SK-N-SH (cell line): ENCODE measurements around the gene ADGRE3. TPM values are rescaled to one million over a fixed set of nuclear protein-coding genes. Genes with fewer than 3 reads are reported as not detected.

ENCODE experiments used
- CTCF ChIA-PET: fragments of 300-600, 350-600 bp; formaldehyde crosslinking; extraction: SDS; loops from one replicate; lab custom pipeline; 2021; lab: Yijun Ruan, JAX
- POLR2A ChIA-PET: fragments of 350-600 bp; sonication (Branson Sonifier 250); formaldehyde crosslinking; extraction: SDS; loops from one replicate; lab custom pipeline; 2020; ENCODE audit warnings: antibody characterized with exemption, inconsistent platforms; lab: Yijun Ruan, JAX
- DNase-seq: peaks from one replicate; pipeline ENCODE4 v3.0.0; 2012
- H2AFZ ChIP-seq: fragments of 200-600 bp; sonication (generic); 2 replicates; pipeline ENCODE4 v1.8.1; 2016; ENCODE audit warnings: antibody characterized with exemption, mild to moderate bottlenecking, low read depth
- H3F3A ChIP-seq: fragments of 200-600 bp; sonication (generic); replicated peaks from 2 replicates; pipeline ENCODE3; 2016; ENCODE audit warnings: antibody characterized with exemption, mild to moderate bottlenecking; ENCODE audit not compliant: insufficient read depth
- H3K27ac ChIP-seq, 2 experiments: fragments of 200-500 bp in 1 of 2; fragments of 200-600 bp in 1 of 2; sonication (Bioruptor generic) in 1 of 2; sonication (generic), shearing (Covaris generic) in 1 of 2; 2 replicates each; pipeline versions ENCODE4 v1.5.1 to v1.6.1; 2014 to 2016; ENCODE audit warnings: low read depth in 2 of 2, inconsistent platforms in 1 of 2, low read length in 1 of 2, mild to moderate bottlenecking in 1 of 2, mixed read lengths in 1 of 2
- H3K27me3 ChIP-seq: fragments of 200-600 bp; sonication (generic), shearing (Covaris generic); 2 replicates; pipeline ENCODE4 v1.6.1; 2016; ENCODE audit warnings: mixed run types; ENCODE audit not compliant: insufficient read depth
- H3K36me3 ChIP-seq, 2 experiments: fragments of 200-500 bp in 1 of 2; fragments of 200-600 bp in 1 of 2; sonication (Bioruptor generic) in 1 of 2; sonication (generic) in 1 of 2; replicated peaks in 1 of 2; 2 replicates each; pipeline versions ENCODE3 to v1.5.1; 2014 to 2016; ENCODE audit warnings: low read length in 1 of 2, mild to moderate bottlenecking in 1 of 2; ENCODE audit not compliant: insufficient read depth in 2 of 2, control insufficient read depth in 1 of 2
- H3K4me1 ChIP-seq, 2 experiments: fragments of 200-500 bp in 1 of 2; fragments of 200-600 bp in 1 of 2; sonication (Bioruptor generic) in 1 of 2; sonication (generic), shearing (Covaris generic) in 1 of 2; 2 replicates each; pipeline versions ENCODE4 v1.5.1 to v1.6.1; 2014 to 2016; ENCODE audit warnings: low read depth in 1 of 2, low read length in 1 of 2, mixed run types in 1 of 2; ENCODE audit not compliant: insufficient read depth in 2 of 2, control insufficient read depth in 1 of 2
- H3K4me2 ChIP-seq: fragments of 200-600 bp; sonication (generic), shearing (Covaris generic); 2 replicates; pipeline ENCODE4 v1.6.1; 2017; ENCODE audit warnings: mixed run types
- H3K4me3 ChIP-seq, 2 experiments: fragments of 200-500 bp in 1 of 2; fragments of 200-600 bp in 1 of 2; sonication (Bioruptor generic) in 1 of 2; sonication (generic), shearing (Covaris generic) in 1 of 2; 2 replicates each; pipeline versions ENCODE4 v1.5.1 to v1.8.1; 2014 to 2016; ENCODE audit warnings: low read depth in 2 of 2, inconsistent platforms in 1 of 2, low read length in 1 of 2, mild to moderate bottlenecking in 1 of 2, mixed read lengths in 1 of 2, moderate library complexity in 1 of 2
- H3K79me2 ChIP-seq: fragments of 200-600 bp; sonication (generic); 2 replicates; pipeline ENCODE4 v1.8.1; 2017; ENCODE audit warnings: mild to moderate bottlenecking; ENCODE audit not compliant: insufficient read depth
- H3K9ac ChIP-seq: fragments of 200-600 bp; sonication (generic); 2 replicates; pipeline ENCODE4 v1.6.1; 2017; ENCODE audit warnings: mixed run types
- H3K9me2 ChIP-seq: fragments of 200-600 bp; sonication (generic); 2 replicates; pipeline ENCODE4 v1.6.1; 2017; ENCODE audit warnings: mixed run types
- H3K9me3 ChIP-seq: fragments of 200-600 bp; sonication (generic); 2 replicates; pipeline ENCODE4 v1.6.1; 2017; ENCODE audit warnings: mixed run types, mild to moderate bottlenecking, moderate library complexity
- H4K20me1 ChIP-seq: fragments of 200-600 bp; sonication (generic); 2 replicates; pipeline ENCODE4 v1.6.1; 2017; ENCODE audit warnings: mild to moderate bottlenecking, mixed run types; ENCODE audit not compliant: insufficient read depth
- CHD2 ChIP-seq: fragments of 150-350 bp; IDR thresholded peaks from 2 replicates; pipeline ENCODE4 v1.6.1; 2018; ENCODE audit warnings: low read length; ENCODE audit not compliant: partially characterized antibody
- FOSL2 ChIP-seq: IDR thresholded peaks from 2 replicates; pipeline ENCODE4 v1.4.0; 2012; ENCODE audit warnings: low read depth, mild to moderate bottlenecking, moderate library complexity, borderline replicate concordance
- GABPA ChIP-seq: IDR thresholded peaks from 2 replicates; pipeline ENCODE4 v1.4.0; 2012; ENCODE audit warnings: low read depth, mild to moderate bottlenecking
- RFX5 ChIP-seq: IDR thresholded peaks from 2 replicates; pipeline ENCODE4 v1.6.1; 2012; ENCODE audit warnings: mild to moderate bottlenecking, improper control_type of control experiment, low read length
- RXRA ChIP-seq: IDR thresholded peaks from 2 replicates; pipeline ENCODE4 v1.4.0; 2012; ENCODE audit warnings: low read depth, mild to moderate bottlenecking, borderline replicate concordance
- SIN3A ChIP-seq: IDR thresholded peaks from 2 replicates; pipeline ENCODE4 v1.6.1; 2012; ENCODE audit warnings: low read depth, mild to moderate bottlenecking, low read length, moderate library complexity, borderline replicate concordance
- TAF1 ChIP-seq: IDR thresholded peaks from 2 replicates; pipeline ENCODE4 v1.6.1; 2012; ENCODE audit warnings: low read depth, mild to moderate bottlenecking, low read length, moderate library complexity, borderline replicate concordance
- YY1 ChIP-seq: IDR thresholded peaks from 2 replicates; pipeline ENCODE4 v1.4.0; 2012; ENCODE audit warnings: low read depth, mild to moderate bottlenecking
- WGBS: methylation state at CpG from one replicate; pipeline ENCODE4 v1.1.6; 2017; ENCODE audit warnings: low lambda C conversion rate; 5-methylcytosine and 5-hydroxymethylcytosine counted together
- polyA plus RNA-seq, 3 experiments: library from polyadenylated mRNA; depleted of rRNA; stranded (reverse); fragments of >200 nt; gene quantifications; 2 replicates each; pipeline ENCODE4 v1.2.3, GENCODE V29; 2012
- TF ChIP-seq, protein P1 (sequence below): IDR thresholded peaks from 2 replicates; pipeline ENCODE4 v1.4.0; 2012; ENCODE audit warnings: low read depth
- TF ChIP-seq, protein P2 (sequence below): IDR thresholded peaks from 2 replicates; pipeline ENCODE4 v1.4.0; 2012; ENCODE audit warnings: low read depth, borderline replicate concordance

Gene ADGRE3
- polyA plus RNA-seq, 1 of the 3 experiments (the other 2 are of a cell fraction), result not detected

DNA sequence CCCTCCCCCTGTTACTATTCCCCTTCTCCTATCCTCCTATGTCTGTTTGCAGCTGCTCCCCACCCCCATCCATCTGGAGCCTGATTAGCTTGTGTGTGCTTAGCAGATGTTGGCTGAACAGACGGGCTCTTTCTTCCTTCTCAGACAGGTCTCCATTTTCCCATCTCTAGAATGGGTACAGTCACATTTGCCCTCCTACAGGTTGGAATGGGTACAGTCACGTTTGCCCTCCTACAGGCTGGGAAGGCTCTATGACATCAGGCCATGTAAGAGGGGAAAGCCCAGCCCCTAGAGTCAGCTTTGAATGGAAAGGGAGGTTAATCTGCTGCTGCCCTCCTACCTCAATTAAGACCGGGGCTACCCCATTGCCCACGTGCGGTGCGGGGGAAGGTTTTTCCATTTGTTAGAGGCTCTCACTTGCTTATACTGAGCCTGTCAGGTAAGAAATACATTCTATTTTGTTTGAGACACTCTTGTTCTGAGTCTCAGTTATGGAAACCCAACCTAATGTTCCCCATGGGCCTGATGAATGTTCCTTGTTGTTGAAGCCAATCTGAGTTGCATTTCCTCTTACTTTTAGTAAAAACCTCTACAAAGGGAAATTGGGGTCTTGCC is 93.9 kb downstream of the ADGRE3 start:
- TF ChIP-seq CHD2 (no peak), YY1 (no peak), SIN3A (no peak), GABPA (no peak), FOSL2 (no peak)
- TF ChIP-seq, protein P1, sequence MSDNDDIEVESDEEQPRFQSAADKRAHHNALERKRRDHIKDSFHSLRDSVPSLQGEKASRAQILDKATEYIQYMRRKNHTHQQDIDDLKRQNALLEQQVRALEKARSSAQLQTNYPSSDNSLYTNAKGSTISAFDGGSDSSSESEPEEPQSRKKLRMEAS, result no peak
- 7% methylated on average over 6 of the region's 6 CpGs for WGBS
- no peak overlapping the region for H2AFZ ChIP-seq

DNA sequence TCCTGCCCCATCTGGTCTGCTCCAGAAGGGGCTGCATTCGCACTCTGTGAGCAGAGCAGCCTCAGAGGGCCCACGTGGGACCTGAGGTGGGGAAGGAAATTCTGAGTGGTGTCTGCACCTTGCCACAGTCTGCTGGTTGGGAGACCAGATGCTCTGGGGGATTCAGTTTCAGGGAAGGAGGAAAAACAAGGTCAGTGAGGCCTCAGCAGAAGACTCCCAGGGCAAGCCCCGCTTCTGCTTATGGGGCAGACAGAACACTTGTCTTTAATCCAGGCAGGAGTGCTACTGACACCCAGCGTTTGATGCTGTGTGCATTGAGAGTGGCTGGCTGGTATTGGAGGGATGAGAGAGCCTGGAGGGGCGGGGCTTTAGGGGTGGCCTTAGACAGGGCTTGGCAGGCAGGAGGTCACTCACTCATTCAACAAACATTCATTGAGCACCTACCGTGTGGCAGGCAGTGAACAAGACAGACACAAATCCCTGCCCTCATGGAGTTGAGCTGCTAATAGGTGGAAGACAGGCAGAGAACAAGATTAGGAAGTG is 96.7 kb downstream of the ADGRE3 start:
- Histone ChIP-seq H3K27ac (no peak overlapping the region), H3K4me2 (no peak overlapping the region), H3F3A (no peaks in the 10 kb centered on the region), H3K9me2 (no peaks in the 10 kb centered on the region), H4K20me1 (no peaks in the 10 kb centered on the region), H3K27me3 (peaks cover 5% of the 10 kb centered on the region; the same call in 1 of the 2 replicates), H2AFZ (no peak overlapping the region), H3K4me3 (no peak overlapping the region), H3K36me3 (no peaks in the 10 kb centered on the region), H3K9ac (no peak overlapping the region), H3K4me1 (no peaks in the 10 kb centered on the region), H3K79me2 (no peaks in the 10 kb centered on the region), H3K9me3 (no peaks in the 10 kb centered on the region)
- TF ChIP-seq TAF1 (no peak), FOSL2 (no peak), YY1 (no peak), RFX5 (no peak), RXRA (no peak)
- TF ChIP-seq, protein P2, sequence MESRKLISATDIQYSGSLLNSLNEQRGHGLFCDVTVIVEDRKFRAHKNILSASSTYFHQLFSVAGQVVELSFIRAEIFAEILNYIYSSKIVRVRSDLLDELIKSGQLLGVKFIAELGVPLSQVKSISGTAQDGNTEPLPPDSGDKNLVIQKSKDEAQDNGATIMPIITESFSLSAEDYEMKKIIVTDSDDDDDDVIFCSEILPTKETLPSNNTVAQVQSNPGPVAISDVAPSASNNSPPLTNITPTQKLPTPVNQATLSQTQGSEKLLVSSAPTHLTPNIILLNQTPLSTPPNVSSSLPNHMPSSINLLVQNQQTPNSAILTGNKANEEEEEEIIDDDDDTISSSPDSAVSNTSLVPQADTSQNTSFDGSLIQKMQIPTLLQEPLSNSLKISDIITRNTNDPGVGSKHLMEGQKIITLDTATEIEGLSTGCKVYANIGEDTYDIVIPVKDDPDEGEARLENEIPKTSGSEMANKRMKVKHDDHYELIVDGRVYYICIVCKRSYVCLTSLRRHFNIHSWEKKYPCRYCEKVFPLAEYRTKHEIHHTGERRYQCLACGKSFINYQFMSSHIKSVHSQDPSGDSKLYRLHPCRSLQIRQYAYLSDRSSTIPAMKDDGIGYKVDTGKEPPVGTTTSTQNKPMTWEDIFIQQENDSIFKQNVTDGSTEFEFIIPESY, result no peak
- WGBS, result 17% methylated on average over 5 of the region's 6 CpGs
- ChIA-PET CTCF (interaction anchor here (0.7 to 2.4 kb wide), 3 partner anchors 21 to 310 kb away, joined by 3 to 7 read pairs (median 3); no protein-coding TSS in a partner anchor), POLR2A (no interaction called here)
- DNase-seq, result peak; percentile 15

More for the DNA sequence above, 93.9 kb downstream of the ADGRE3 start:
- Histone ChIP-seq H3F3A (no peaks in the 10 kb centered on the region), H3K79me2 (no peaks in the 10 kb centered on the region), H3K27ac (no peak overlapping the region), H3K27me3 (peaks cover 5% of the 10 kb centered on the region; the same call in 1 of the 2 replicates), H3K9ac (no peak overlapping the region), H3K4me3 (no peak overlapping the region), H3K4me2 (no peak overlapping the region), H3K36me3 (no peaks in the 10 kb centered on the region), H3K9me2 (no peaks in the 10 kb centered on the region), H3K9me3 (no peaks in the 10 kb centered on the region), H3K4me1 (no peaks in the 10 kb centered on the region), H4K20me1 (no peaks in the 10 kb centered on the region)
- POLR2A ChIA-PET, result no interaction called here
- CTCF ChIA-PET, result interaction anchor here (1.0 kb wide), 1 partner anchor 27 kb away, joined by 3 read pairs; no protein-coding TSS in a partner anchor
- no peak for DNase-seq
